ENCODE data around the gene POLR2E. TPM values are rescaled to one million over a fixed set of nuclear protein-coding genes. Genes with fewer than 3 reads are reported as not detected.

Gene POLR2E
- total and polyA plus RNA-seq, 9 of the 15 experiments (the other 6 are each of a cell fraction or from before 2014, with no cell fraction given) = 3.4 to 413 (median 244) TPM

DNA sequence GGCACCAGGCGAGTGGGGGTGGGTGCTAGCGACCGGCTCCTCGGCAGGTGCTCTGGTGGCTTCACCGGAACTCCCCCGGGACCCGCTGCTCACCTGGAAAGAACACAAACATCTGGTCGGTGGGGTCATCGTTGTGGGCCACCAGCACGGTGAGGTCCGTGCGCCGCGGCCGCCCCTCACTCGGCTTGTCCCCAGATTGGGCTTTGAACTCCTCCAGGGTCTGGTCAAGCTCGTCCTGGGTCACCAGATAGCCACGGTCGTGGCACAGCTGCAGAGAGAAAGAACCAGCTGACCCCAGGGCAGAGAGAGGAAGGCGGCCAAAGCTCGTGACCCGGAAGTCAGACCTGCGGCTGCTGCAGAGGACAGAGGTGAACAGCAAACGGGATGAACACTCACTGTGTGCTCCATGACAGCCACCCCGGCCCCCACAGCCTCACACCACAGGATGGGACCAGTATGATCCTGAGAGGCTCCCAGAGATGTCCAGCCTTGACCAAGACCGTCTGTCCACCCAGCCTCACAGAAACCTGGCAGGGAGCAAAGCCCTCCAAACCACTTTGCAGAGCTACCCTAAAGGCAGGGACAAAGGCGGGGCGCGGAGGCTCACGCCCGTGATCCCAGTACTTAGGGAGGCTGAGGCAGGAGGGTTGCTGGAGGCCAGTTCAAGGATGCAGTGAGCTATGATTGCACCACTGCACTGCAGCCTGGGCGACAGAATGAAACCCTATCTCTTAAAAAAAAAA lies 1.2 kb downstream of the POLR2E start:
- Histone ChIP-seq H2AFZ (ENCODE audit: low read depth, low read length) (no peak overlapping the region), H3K4me3 (peak overlapping the region; percentile 78), H3K79me2 (ENCODE audit: control insufficient read depth, insufficient read depth, low read length) (peaks cover 42% of the 10 kb centered on the region), H3K27me3 (ENCODE audit: control insufficient read depth in 2 of 2, insufficient read depth in 2 of 2, low read length in 2 of 2) (no peaks in the 10 kb centered on the region), H3K27ac (ENCODE audit: extremely low read depth, low read depth, low read length) (peak overlapping the region; percentile 65; the same call in 2 of the 3 replicates), H4K20me1 (replicated peaks; ENCODE audit: control insufficient read depth, insufficient read depth, low read length) (peaks cover 11% of the 10 kb centered on the region; the same call in 1 of the 2 replicates), H3K4me1 (replicated peaks in 1 of 2; ENCODE audit: control insufficient read depth in 2 of 2, insufficient read depth in 2 of 2, low read length in 2 of 2) (peaks cover 19 to 65% of the 10 kb centered on the region in 2 experiments; a peak in 4 of 5 replicates), H3K9ac (ENCODE audit: insufficient read depth in 1 of 2, low read depth in 2 of 2, low read length in 2 of 2) (peak overlapping the region; percentile 87 to 100), H3K9me3 (replicated peaks; ENCODE audit: control insufficient read depth, insufficient read depth, low read depth, low read length) (peaks cover under 1% of the 10 kb centered on the region; the same call in 1 of the 2 replicates), H3K36me3 (ENCODE audit: control insufficient read depth, insufficient read depth, low read length) (peaks cover 43% of the 10 kb centered on the region), H3K9me1 (ENCODE audit: control insufficient read depth, insufficient read depth, low read length) (no peaks in the 10 kb centered on the region), H3K4me2 (ENCODE audit: insufficient read depth, low read length) (peak overlapping the region; percentile 88)
- WGBS (ENCODE audit: insufficient coverage, low coverage, missing lambda C conversion rate) = 51% methylated on average over 28 of the region's 32 CpGs
- ChIA-PET CTCF (ENCODE audit: low intra/inter-chr PET ratio) (no interaction called here), POLR2A (interaction anchor here (0.9 to 6.2 kb wide), 4 partner anchors 10 to 17 kb away, joined by 3 to 45 read pairs (median 5); partner anchors contain the start of gene GPX4)
- TF ChIP-seq, protein P1, sequence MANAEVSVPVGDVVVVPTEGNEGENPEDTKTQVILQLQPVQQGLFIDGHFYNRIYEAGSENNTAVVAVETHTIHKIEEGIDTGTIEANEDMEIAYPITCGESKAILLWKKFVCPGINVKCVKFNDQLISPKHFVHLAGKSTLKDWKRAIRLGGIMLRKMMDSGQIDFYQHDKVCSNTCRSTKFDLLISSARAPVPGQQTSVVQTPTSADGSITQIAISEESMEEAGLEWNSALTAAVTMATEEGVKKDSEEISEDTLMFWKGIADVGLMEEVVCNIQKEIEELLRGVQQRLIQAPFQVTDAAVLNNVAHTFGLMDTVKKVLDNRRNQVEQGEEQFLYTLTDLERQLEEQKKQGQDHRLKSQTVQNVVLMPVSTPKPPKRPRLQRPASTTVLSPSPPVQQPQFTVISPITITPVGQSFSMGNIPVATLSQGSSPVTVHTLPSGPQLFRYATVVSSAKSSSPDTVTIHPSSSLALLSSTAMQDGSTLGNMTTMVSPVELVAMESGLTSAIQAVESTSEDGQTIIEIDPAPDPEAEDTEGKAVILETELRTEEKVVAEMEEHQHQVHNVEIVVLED (CRISPR knock-in tag; IDR thresholded peaks at IDR 0.05) = no peak
- TF ChIP-seq CEBPB (tag; IDR thresholded peaks at IDR 0.05) = 0 out of 2 replicates have a peak, but pooled peaks have one; percentile 13
- ATAC-seq (no peak), FAIRE-seq (no peak), DNase-seq (ENCODE audit: extremely low read depth in 1 of 4, low spot score in 3 of 4) (no peak)
- intact Hi-C loops (cut with micrococcal nuclease) = no loop called here
- in situ Hi-C loops (cut with MboI) = no loop called here
- no TSS peak for BruUV-seq (replicated peaks)

Data from K562 (cell line).